ENCODE results near the gene TMEM126A. TPM values are rescaled to one million over a fixed set of nuclear protein-coding genes. Genes with fewer than 3 reads are reported as not detected.

TMEM126A gene
- total and polyA plus RNA-seq, 2 of the 8 experiments (the other 6 are each of a cell fraction or from before 2014, with no cell fraction given), result 33.7 to 58.7 TPM

GRCh38 chr11:85628771-85629341 lies 18.9 kb upstream of the TMEM126A start:
- no peak overlapping the region for H2BK20ac ChIP-seq (ENCODE audit: low read length)
- FAIRE-seq (no peak), DNase-seq (ENCODE audit: low read depth in 1 of 2, low spot score in 2 of 2) (no peak)
- no peaks in the 10 kb centered on the region for H3K27me3 ChIP-seq (replicated peaks in 1 of 4; ENCODE audit: control insufficient read depth in 3 of 4, extremely low read depth in 1 of 4, insufficient read depth in 3 of 4, low read length in 3 of 4)
- POLR2A ChIA-PET (ENCODE audit: partially characterized antibody), result interaction anchor here (0.7 to 3.0 kb wide), 9 partner anchors 8 to 36 kb away, joined by 3 to 20 read pairs (median 6); partner anchors contain the start of genes CREBZF and TMEM126A
- H4K5ac ChIP-seq (ENCODE audit: insufficient read length, low read depth, low read length), result no peak overlapping the region
- H3K4me1 ChIP-seq (replicated peaks in 1 of 4; ENCODE audit: control insufficient read depth in 3 of 4, insufficient read depth in 4 of 4, low read length in 3 of 4), result peaks cover 0 to 9% (median 0%) of the 10 kb centered on the region in 4 experiments; a peak in 4 of 7 replicates
- H3K23me2 ChIP-seq (ENCODE audit: low read depth, low read length), result peaks cover 12% of the 10 kb centered on the region
- peaks cover 2% of the 10 kb centered on the region; the same call in 1 of the 2 replicates for H3K79me1 ChIP-seq (ENCODE audit: low read depth, low read length)
- peak overlapping the region; percentile 78 for H2AFZ ChIP-seq (ENCODE audit: low read length)
- H3K18ac ChIP-seq (ENCODE audit: extremely low read depth, low read length), result no peak overlapping the region
- H4K8ac ChIP-seq (ENCODE audit: extremely low read depth, insufficient read depth, low read length), result no peak overlapping the region
- H3K9ac ChIP-seq (replicated peaks in 1 of 4; ENCODE audit: extremely low read depth in 1 of 4, low read depth in 3 of 4, low read length in 3 of 4), result peak overlapping the region; percentile 76 to 97 (median 83)
- H3K56ac ChIP-seq (replicated peaks; ENCODE audit: insufficient read length, low read depth, low read length), result no peak overlapping the region
- no peak overlapping the region for H3K4ac ChIP-seq (replicated peaks; ENCODE audit: insufficient read length, low read depth, low read length)
- H2AK5ac ChIP-seq (ENCODE audit: low read depth, low read length), result peak overlapping the region; percentile 16; the same call in 1 of the 2 replicates
- H3K23ac ChIP-seq (ENCODE audit: insufficient read length), result no peak overlapping the region
- H2BK12ac ChIP-seq (ENCODE audit: low read depth, low read length), result no peak overlapping the region; the same call in 1 of the 2 replicates
- H4K91ac ChIP-seq (replicated peaks; ENCODE audit: insufficient read length, low read length), result no peak overlapping the region
- peaks cover 18 to 46% of the 10 kb centered on the region in 2 experiments for H3K79me2 ChIP-seq (ENCODE audit: control insufficient read depth in 1 of 2, insufficient read depth in 2 of 2, low read length in 2 of 2)
- CTCF ChIA-PET (ENCODE audit: partially characterized antibody), result interaction anchor here (0.6 to 1.6 kb wide), 2 partner anchors 217 to 407 kb away, joined by 3 read pairs; no protein-coding TSS in a partner anchor
- peak overlapping the region; percentile 89 for H2BK5ac ChIP-seq (ENCODE audit: low read depth, low read length)
- H4K20me1 ChIP-seq (replicated peaks in 1 of 2; ENCODE audit: control insufficient read depth in 1 of 2, insufficient read depth in 2 of 2, low read length in 2 of 2), result no peaks in the 10 kb centered on the region
- peak overlapping the region; percentile 78 to 95 (median 92) for H3K4me3 ChIP-seq (ENCODE audit: extremely low read depth in 1 of 4, insufficient read depth in 2 of 4, low read depth in 3 of 4, low read length in 4 of 4)
- peak; percentile 78; the same call in 1 of the 2 replicates for TF ChIP-seq KDM5A (IDR thresholded peaks at IDR 0.05; ENCODE audit: low read length)
- TF ChIP-seq JUN (IDR thresholded peaks at IDR 0.05; ENCODE audit: low read depth, low read length), result no peak
- H3K9me3 ChIP-seq (ENCODE audit: insufficient read depth in 2 of 2, low read depth in 1 of 2, low read length in 1 of 2), result no peaks in the 10 kb centered on the region
- H3K14ac ChIP-seq (ENCODE audit: insufficient read length), result no peak overlapping the region
- H3K4me2 ChIP-seq (ENCODE audit: insufficient read depth in 1 of 2, low read depth in 2 of 2, low read length in 2 of 2), result peak overlapping the region; percentile 84 to 99
- no peak overlapping the region; the same call in 1 of the 2 replicates for H2BK15ac ChIP-seq (ENCODE audit: low read length)
- H2BK120ac ChIP-seq (replicated peaks; ENCODE audit: low read depth, low read length), result no peak overlapping the region
- H3K27ac ChIP-seq (ENCODE audit: low read depth, low read length), result peak overlapping the region; percentile 68
- peaks cover 0 to 20% (median 5%) of the 10 kb centered on the region in 4 experiments; a peak in 4 of 8 replicates for H3K36me3 ChIP-seq (ENCODE audit: control insufficient read depth in 2 of 4, insufficient read depth in 4 of 4, low read length in 3 of 4)
- 2% methylated on average over 13 of the region's 13 CpGs; no CpG with 5 or more reads in 1 of the 2 experiments for WGBS, 2 experiments (ENCODE audit: extremely low coverage in 1 of 2, insufficient coverage in 1 of 2, insufficient read length in 1 of 2, insufficient replicate concordance in 2 of 2, low coverage in 1 of 2, low lambda C conversion rate in 2 of 2, missing lambda C conversion rate in 1 of 2)
